Suprapubic skin (tissue), 4 donors: ENCODE measurements around the gene ZNF543. TPM values are rescaled to one million over a fixed set of nuclear protein-coding genes. Genes with fewer than 3 reads are reported as not detected.

Experiments
- DNase-seq, 2 donors: peaks; one replicate each; pipeline ENCODE4 v3.0.0-alpha.2; 2019; ENCODE audit warnings: low spot score in 2 of 2
- H3K27ac ChIP-seq: fragments of 200-600 bp; sonication (generic); one replicate; pipeline ENCODE4 v1.5.1; 2019
- H3K27me3 ChIP-seq: fragments of 200-600 bp; sonication (generic); one replicate; pipeline ENCODE4 v1.5.1; 2019
- H3K36me3 ChIP-seq: fragments of 200-600 bp; sonication (generic); one replicate; pipeline ENCODE4 v1.5.1; 2019
- H3K4me1 ChIP-seq: fragments of 200-600 bp; sonication (generic); one replicate; pipeline ENCODE4 v1.5.1; 2019
- H3K4me3 ChIP-seq: fragments of 200-600 bp; sonication (generic); one replicate; pipeline ENCODE4 v1.5.1; 2019; ENCODE audit warnings: mild to moderate bottlenecking
- H3K9me3 ChIP-seq: fragments of 200-600 bp; sonication (generic); one replicate; pipeline ENCODE4 v1.5.1; 2019
- EP300 ChIP-seq: sonication (generic); formaldehyde crosslinking; IDR thresholded peaks from one replicate; pipeline ENCODE4 v1.6.1; 2017; ENCODE audit warnings: antibody characterized with exemption
- POLR2A ChIP-seq, 2 donors: fragments of 450-650 bp; IDR thresholded peaks; one replicate each; pipeline ENCODE4 v1.6.1; 2017; ENCODE audit warnings: antibody characterized with exemption in 2 of 2, mild to moderate bottlenecking in 2 of 2, moderate library complexity in 2 of 2
- POLR2AphosphoS5 ChIP-seq, 3 donors: sonication (generic); formaldehyde crosslinking; IDR thresholded peaks; one replicate each; pipeline ENCODE4 v1.6.1; 2017; ENCODE audit warnings: antibody characterized with exemption in 3 of 3
- WGBS: methylation state at CpG from one replicate; pipeline ENCODE4 v1.1.5; 2018; 5-methylcytosine and 5-hydroxymethylcytosine counted together
- total RNA-seq, 4 donors: library from RNA; depleted of rRNA; stranded (reverse); fragments of >200 nt; gene quantifications; one replicate each; pipeline ENCODE4 v1.1.0, GENCODE V29; 2016
- TF ChIP-seq, protein P1 (sequence below), 2 donors: fragments of 200-600 bp in 1 of 2; fragments of 450-650 bp in 1 of 2; sonication (generic) in 1 of 2; IDR thresholded peaks; one replicate each; pipeline ENCODE4 v1.5.1; 2016 to 2019; ENCODE audit warnings: antibody characterized with exemption in 2 of 2, mild to moderate bottlenecking in 1 of 2, moderate library complexity in 1 of 2

Gene ZNF543
- total RNA-seq, 4 donors from 2014 or later: 9.8 to 15.8 (median 11.6) TPM

DNA sequence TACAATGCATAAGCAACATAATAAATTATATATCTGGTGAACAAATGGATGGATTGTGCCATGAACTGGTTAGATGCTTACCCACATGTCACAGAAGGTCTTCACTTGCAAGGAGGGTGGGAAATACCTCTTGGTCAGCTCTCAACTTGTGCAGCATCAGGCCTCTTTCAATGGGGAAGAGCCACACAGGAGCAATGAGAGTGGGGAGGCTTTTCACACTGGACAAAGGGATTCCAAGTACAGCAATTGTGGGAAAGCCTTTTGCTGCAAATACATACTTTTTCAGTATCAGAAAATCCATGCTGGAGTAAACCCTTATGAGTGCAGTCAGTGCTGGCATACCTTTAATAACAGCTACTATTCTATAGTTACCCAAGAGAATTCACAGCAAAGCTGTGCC lies 11.8 kb upstream of the ZNF543 start:
- TF ChIP-seq POLR2A (IDR thresholded peaks at IDR 0.05): no peak
- TF ChIP-seq, protein P1, sequence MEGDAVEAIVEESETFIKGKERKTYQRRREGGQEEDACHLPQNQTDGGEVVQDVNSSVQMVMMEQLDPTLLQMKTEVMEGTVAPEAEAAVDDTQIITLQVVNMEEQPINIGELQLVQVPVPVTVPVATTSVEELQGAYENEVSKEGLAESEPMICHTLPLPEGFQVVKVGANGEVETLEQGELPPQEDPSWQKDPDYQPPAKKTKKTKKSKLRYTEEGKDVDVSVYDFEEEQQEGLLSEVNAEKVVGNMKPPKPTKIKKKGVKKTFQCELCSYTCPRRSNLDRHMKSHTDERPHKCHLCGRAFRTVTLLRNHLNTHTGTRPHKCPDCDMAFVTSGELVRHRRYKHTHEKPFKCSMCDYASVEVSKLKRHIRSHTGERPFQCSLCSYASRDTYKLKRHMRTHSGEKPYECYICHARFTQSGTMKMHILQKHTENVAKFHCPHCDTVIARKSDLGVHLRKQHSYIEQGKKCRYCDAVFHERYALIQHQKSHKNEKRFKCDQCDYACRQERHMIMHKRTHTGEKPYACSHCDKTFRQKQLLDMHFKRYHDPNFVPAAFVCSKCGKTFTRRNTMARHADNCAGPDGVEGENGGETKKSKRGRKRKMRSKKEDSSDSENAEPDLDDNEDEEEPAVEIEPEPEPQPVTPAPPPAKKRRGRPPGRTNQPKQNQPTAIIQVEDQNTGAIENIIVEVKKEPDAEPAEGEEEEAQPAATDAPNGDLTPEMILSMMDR (IDR thresholded peaks at IDR 0.05): no peak
- no peak for TF ChIP-seq POLR2AphosphoS5 (IDR thresholded peaks at IDR 0.05)
- TF ChIP-seq EP300: no peak
- Histone ChIP-seq H3K9me3 (no peaks in the 10 kb centered on the region), H3K27ac (no peak overlapping the region), H3K36me3 (peaks cover 4% of the 10 kb centered on the region), H3K4me1 (peaks cover 5% of the 10 kb centered on the region), H3K27me3 (no peaks in the 10 kb centered on the region), H3K4me3 (no peak overlapping the region)
- DNase-seq: no peak

DNA sequence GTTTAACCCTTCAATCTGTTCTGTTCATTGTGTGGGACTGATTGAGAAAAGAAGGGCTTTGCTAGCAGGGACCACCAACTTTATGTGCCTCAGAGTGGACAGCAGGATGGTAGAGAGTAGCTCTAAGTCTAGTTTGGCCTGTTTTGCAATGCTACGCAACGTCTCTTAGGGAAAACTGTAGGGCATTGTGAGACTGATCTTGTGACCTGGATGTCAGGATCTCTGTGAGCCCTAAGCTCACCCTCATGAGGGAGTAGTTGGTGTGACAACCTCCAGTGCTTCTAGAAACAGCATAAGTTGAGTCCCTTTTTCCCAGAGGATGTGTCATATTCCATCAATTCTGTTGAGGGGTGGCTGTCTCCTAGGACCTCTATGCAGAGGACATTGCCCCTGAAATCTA lies 9.5 kb upstream of the ZNF543 start:
- no peaks in the 10 kb centered on the region for H3K4me1 ChIP-seq
- 89% methylated on average over 2 of the region's 2 CpGs for WGBS
- H3K4me3 ChIP-seq: no peak overlapping the region
- no peak overlapping the region for H3K27ac ChIP-seq
- no peak for DNase-seq
- no peaks in the 10 kb centered on the region for H3K9me3 ChIP-seq
- TF ChIP-seq POLR2A (IDR thresholded peaks at IDR 0.05): no peak
- H3K27me3 ChIP-seq: no peaks in the 10 kb centered on the region
- no peaks in the 10 kb centered on the region for H3K36me3 ChIP-seq

DNA sequence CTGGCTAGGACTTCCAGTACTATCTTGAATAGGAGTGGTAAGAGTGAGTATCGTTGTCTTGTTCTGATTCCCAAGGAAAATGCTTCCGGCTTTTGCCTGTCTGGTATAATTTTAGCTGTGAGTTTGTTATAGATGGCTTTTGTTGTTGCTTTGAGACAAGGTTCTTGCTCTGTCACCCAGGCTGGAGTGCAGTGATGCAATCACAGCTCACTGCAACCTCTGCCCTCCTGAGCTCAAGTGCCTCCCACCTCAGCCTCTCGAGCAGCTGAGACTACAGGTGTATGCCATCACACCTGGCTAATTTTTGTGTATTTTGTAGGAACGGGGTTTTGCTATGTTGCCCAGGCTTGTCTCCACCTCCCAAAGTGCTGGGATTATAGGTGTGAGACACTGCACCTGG lies 6.1 kb upstream of the ZNF543 start:
- TF ChIP-seq POLR2AphosphoS5 (IDR thresholded peaks at IDR 0.05): no peak
- TF ChIP-seq EP300: no peak
- TF ChIP-seq, protein P1 (IDR thresholded peaks at IDR 0.05): no peak
- TF ChIP-seq POLR2A (IDR thresholded peaks at IDR 0.05): no peak
- WGBS: 87% methylated on average over 4 of the region's 4 CpGs
- Histone ChIP-seq H3K9me3 (no peaks in the 10 kb centered on the region), H3K4me3 (no peak overlapping the region), H3K27me3 (peaks cover 9% of the 10 kb centered on the region), H3K4me1 (no peaks in the 10 kb centered on the region), H3K36me3 (no peaks in the 10 kb centered on the region), H3K27ac (no peak overlapping the region)
- DNase-seq: no peak

DNA sequence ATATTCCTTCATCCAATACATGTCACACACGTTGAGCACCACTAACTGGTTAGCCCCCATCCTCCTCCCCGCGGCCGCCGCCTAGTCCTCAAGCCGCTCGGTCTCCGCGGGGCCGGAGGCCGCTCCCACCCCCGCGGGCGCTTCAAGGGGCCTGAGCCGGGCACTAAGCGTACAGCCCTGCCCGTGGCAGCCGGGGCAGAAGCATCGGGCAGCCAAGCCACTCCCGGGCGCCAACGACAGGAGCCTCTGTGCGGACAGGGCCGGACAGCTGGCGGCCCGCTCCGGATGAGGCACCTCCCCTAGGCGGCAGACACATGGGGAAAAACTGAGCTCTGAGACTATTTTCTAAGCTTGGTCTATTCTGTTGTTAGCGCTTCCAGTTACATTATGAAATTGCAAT lies 2.8 kb upstream of the ZNF543 start:
- no peaks in the 10 kb centered on the region for H3K9me3 ChIP-seq
- peaks cover 23% of the 10 kb centered on the region for H3K4me1 ChIP-seq
- WGBS: 17% methylated on average over 24 of the region's 29 CpGs
- DNase-seq: no peak
- TF ChIP-seq POLR2AphosphoS5 (IDR thresholded peaks at IDR 0.05) (no peak), EP300 (no peak), POLR2A (IDR thresholded peaks at IDR 0.05) (no peak)
- TF ChIP-seq, protein P1 (IDR thresholded peaks at IDR 0.05): no peak
- H3K4me3 ChIP-seq: no peak overlapping the region
- no peaks in the 10 kb centered on the region for H3K36me3 ChIP-seq
- H3K27ac ChIP-seq: no peak overlapping the region
- H3K27me3 ChIP-seq: peaks cover 9% of the 10 kb centered on the region

DNA sequence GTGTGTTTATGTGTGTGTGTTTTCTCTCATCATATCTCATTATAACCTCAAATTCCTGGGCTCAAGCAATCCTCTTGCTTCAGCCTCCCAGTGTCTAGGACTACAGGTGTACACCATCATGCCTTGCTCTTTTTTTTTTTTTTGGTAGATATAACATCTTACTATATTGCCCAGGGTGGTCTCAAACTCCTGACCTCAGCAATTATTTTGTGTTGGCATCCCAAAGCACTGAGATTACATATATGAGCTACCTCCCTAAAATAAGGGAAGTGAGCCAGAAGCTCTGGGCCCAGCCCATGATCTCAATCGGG lies 448 bp upstream of the ZNF543 start:
- no peak for DNase-seq
- H3K27me3 ChIP-seq: peaks cover 9% of the 10 kb centered on the region
- 0% methylated on average over 1 of the region's 1 CpG for WGBS
- H3K4me3 ChIP-seq: peak overlapping the region; percentile 68
- TF ChIP-seq POLR2AphosphoS5 (IDR thresholded peaks at IDR 0.05) (no peak), POLR2A (IDR thresholded peaks at IDR 0.05) (no peak), EP300 (no peak)
- TF ChIP-seq, protein P1 (IDR thresholded peaks at IDR 0.05): no peak
- peak overlapping the region; percentile 73 for H3K27ac ChIP-seq
- H3K36me3 ChIP-seq: peaks cover 18% of the 10 kb centered on the region
- peaks cover 26% of the 10 kb centered on the region for H3K4me1 ChIP-seq
- H3K9me3 ChIP-seq: no peaks in the 10 kb centered on the region

DNA sequence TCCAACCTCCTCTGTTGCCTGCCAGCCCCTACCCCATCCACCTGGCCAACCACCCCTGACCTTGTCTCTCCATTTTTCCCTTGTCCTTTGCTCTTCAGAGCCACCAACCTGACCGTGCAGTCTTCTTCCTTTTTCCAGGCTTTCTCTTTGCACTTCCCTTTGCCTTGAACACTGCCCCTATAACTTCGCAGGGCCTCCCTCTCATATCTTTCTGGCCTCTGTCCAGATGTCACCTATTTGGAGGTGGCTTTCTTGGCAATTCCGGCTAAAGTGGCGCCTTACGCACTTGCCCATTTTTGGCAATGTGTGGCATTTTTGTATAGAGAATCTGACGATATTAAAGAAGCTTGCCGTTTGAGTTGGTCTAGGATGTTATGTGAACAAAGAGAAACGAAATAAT lies 844 bp downstream of the ZNF543 start:
- peaks cover 31% of the 10 kb centered on the region for H3K36me3 ChIP-seq
- no peak for DNase-seq
- 37% methylated on average over 8 of the region's 8 CpGs for WGBS

More for the DNA sequence above, 844 bp downstream of the ZNF543 start:
- H3K9me3 ChIP-seq: no peaks in the 10 kb centered on the region
- H3K4me3 ChIP-seq: peak overlapping the region; percentile 68
- H3K27ac ChIP-seq: no peak overlapping the region
- H3K27me3 ChIP-seq: peaks cover 9% of the 10 kb centered on the region
- TF ChIP-seq EP300: no peak
- TF ChIP-seq, protein P1 (IDR thresholded peaks at IDR 0.05): no peak
- TF ChIP-seq POLR2A (IDR thresholded peaks at IDR 0.05): no peak
- TF ChIP-seq POLR2AphosphoS5 (IDR thresholded peaks at IDR 0.05): no peak
- H3K4me1 ChIP-seq: peaks cover 26% of the 10 kb centered on the region
